Hepatocyte (in vitro differentiated cells): ENCODE data around the gene ATN1. TPM values are rescaled to one million over a fixed set of nuclear protein-coding genes. Genes with fewer than 3 reads are reported as not detected.

Experiments
- DNase-seq: peaks from one replicate; pipeline ENCODE4 v3.0.0-alpha.2; 2016; ENCODE audit warnings: low spot score
- H2AFZ ChIP-seq: fragments of 200-600 bp; sonication (generic); 2 replicates; pipeline ENCODE4 v1.6.0; 2016; ENCODE audit warnings: antibody characterized with exemption, mild to moderate bottlenecking
- H3K27ac ChIP-seq: fragments of 200-600 bp; sonication (generic); 2 replicates; pipeline ENCODE4 v1.5.1; 2016; ENCODE audit warnings: mild to moderate bottlenecking
- H3K27me3 ChIP-seq: fragments of 200-600 bp; sonication (generic); 2 replicates; pipeline ENCODE4 v1.6.1; 2016
- H3K36me3 ChIP-seq: fragments of 200-600 bp; sonication (generic); replicated peaks from 2 replicates; pipeline ENCODE4 v1.5.1; 2016; ENCODE audit warnings: low read depth; ENCODE audit not compliant: insufficient read depth
- H3K4me1 ChIP-seq: fragments of 200-600 bp; sonication (generic); 2 replicates; pipeline ENCODE4 v1.5.1; 2016; ENCODE audit warnings: mild to moderate bottlenecking, moderate library complexity; ENCODE audit not compliant: insufficient read depth
- H3K4me2 ChIP-seq: fragments of 200-600 bp; sonication (generic); 2 replicates; pipeline ENCODE4 v1.6.0; 2016
- H3K4me3 ChIP-seq: fragments of 200-600 bp; sonication (generic); 2 replicates; pipeline ENCODE4 v1.5.1; 2016; ENCODE audit warnings: mild to moderate bottlenecking
- H3K79me2 ChIP-seq: fragments of 200-600 bp; sonication (generic); 2 replicates; pipeline ENCODE4 v1.6.0; 2017; ENCODE audit warnings: mild to moderate bottlenecking
- H3K9me2 ChIP-seq: fragments of 200-600 bp; sonication (generic); replicated peaks from 2 replicates; pipeline ENCODE4 v1.6.0; 2017; ENCODE audit warnings: mild to moderate bottlenecking; ENCODE audit not compliant: insufficient read depth
- H3K9me3 ChIP-seq: fragments of 200-600 bp; sonication (generic); 2 replicates; pipeline ENCODE4 v1.5.1; 2016; ENCODE audit warnings: low read depth, mild to moderate bottlenecking
- H4K20me1 ChIP-seq: fragments of 200-600 bp; sonication (generic); 2 replicates; pipeline ENCODE4 v1.6.0; 2016; ENCODE audit warnings: mild to moderate bottlenecking; ENCODE audit not compliant: insufficient read depth, poor library complexity, severe bottlenecking
- CTCF ChIP-seq: fragments of 200-600 bp; sonication (generic); IDR thresholded peaks from 2 replicates; pipeline ENCODE4 v1.5.1; 2016; ENCODE audit warnings: antibody characterized with exemption, mild to moderate bottlenecking; ENCODE audit not compliant: poor library complexity
- EZH2 ChIP-seq: fragments of 200-600 bp; sonication (generic); IDR thresholded peaks from 2 replicates; pipeline ENCODE4 v1.6.1; 2016; ENCODE audit warnings: antibody characterized with exemption, mild to moderate bottlenecking, borderline replicate concordance
- EZH2phosphoT487 ChIP-seq: fragments of 200-600 bp; sonication (generic); IDR thresholded peaks from one replicate; pipeline ENCODE4 v1.6.1; 2018; ENCODE audit warnings: antibody characterized with exemption, mild to moderate bottlenecking, low read depth, moderate library complexity; ENCODE audit not compliant: unreplicated experiment, severe bottlenecking
- WGBS: methylation state at CpG from one replicate; pipeline ENCODE4 v1.1.6; 2016; ENCODE audit warnings: low lambda C conversion rate; ENCODE audit errors: missing lambda C conversion rate; 5-methylcytosine and 5-hydroxymethylcytosine counted together
- polyA plus RNA-seq: library from polyadenylated mRNA; unstranded; fragments of >200 nt; fragmentation: Nextera tagmentation; extraction: Ambion mirVana; gene quantifications from 2 replicates; pipeline ENCODE4 v1.2.1, GENCODE V29; 2016
- total RNA-seq: library from RNA; depleted of rRNA; stranded (reverse); fragments of >200 nt; gene quantifications from 2 replicates; pipeline ENCODE4 v1.2.3, GENCODE V29; 2014

Gene ATN1
- total and polyA plus RNA-seq, 2 experiments from 2014 or later = 15.8 to 32.7 TPM

GRCh38 chr12:6921996-6922946, 5.5 kb upstream of the ATN1 start:
- Histone ChIP-seq H3K4me3 (no peak overlapping the region), H3K36me3 (no peaks in the 10 kb centered on the region), H3K79me2 (peaks cover 8% of the 10 kb centered on the region), H3K4me1 (peaks cover 28% of the 10 kb centered on the region), H4K20me1 (no peaks in the 10 kb centered on the region), H3K27me3 (no peaks in the 10 kb centered on the region), H3K9me3 (no peaks in the 10 kb centered on the region), H3K9me2 (no peaks in the 10 kb centered on the region), H2AFZ (no peak overlapping the region), H3K4me2 (no peak overlapping the region), H3K27ac (no peak overlapping the region)
- DNase-seq = no peak
- TF ChIP-seq EZH2phosphoT487 = no peak
- TF ChIP-seq CTCF = no peak
- no peak for TF ChIP-seq EZH2
- 82% methylated on average over 9 of the region's 9 CpGs for WGBS

GRCh38 chr12:6923003-6923732, 4.6 kb upstream of the ATN1 start:
- no peaks in the 10 kb centered on the region for H3K9me3 ChIP-seq
- peaks cover 28% of the 10 kb centered on the region for H3K4me1 ChIP-seq
- H3K27me3 ChIP-seq = no peaks in the 10 kb centered on the region
- TF ChIP-seq EZH2 (no peak), EZH2phosphoT487 (no peak), CTCF (no peak)
- peaks cover 13% of the 10 kb centered on the region for H3K79me2 ChIP-seq
- no peak overlapping the region for H3K4me2 ChIP-seq
- H3K9me2 ChIP-seq = no peaks in the 10 kb centered on the region
- no peak overlapping the region for H3K4me3 ChIP-seq
- 89% methylated on average over 10 of the region's 10 CpGs for WGBS
- no peaks in the 10 kb centered on the region for H4K20me1 ChIP-seq
- no peak overlapping the region for H2AFZ ChIP-seq
- H3K36me3 ChIP-seq = no peaks in the 10 kb centered on the region
- H3K27ac ChIP-seq = no peak overlapping the region
- no peak for DNase-seq

DNA sequence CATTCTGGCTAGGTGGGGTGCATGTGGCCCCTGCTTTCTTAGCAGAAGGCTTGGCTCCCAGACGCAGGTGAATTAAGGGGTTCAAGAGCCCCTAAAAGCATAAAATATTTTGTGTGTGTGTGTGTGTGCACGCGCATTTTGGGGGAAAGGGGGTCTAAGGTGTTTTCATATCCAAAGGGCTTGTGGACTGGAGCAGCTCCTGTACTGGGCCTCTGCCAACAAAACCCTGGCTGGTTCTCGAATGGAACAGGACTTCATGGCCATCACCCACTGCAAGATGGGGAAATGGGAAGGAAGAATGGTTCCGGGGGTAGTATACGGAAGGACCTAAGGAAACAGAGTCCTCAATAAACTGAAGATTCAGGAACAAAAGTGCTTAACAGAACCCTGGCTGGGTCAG, 3.9 kb upstream of the ATN1 start:
- Histone ChIP-seq H3K79me2 (peaks cover 19% of the 10 kb centered on the region), H3K9me2 (no peaks in the 10 kb centered on the region), H3K27me3 (no peaks in the 10 kb centered on the region), H3K4me2 (no peak overlapping the region), H3K4me3 (no peak overlapping the region), H3K27ac (no peak overlapping the region), H4K20me1 (peaks cover 2% of the 10 kb centered on the region), H2AFZ (no peak overlapping the region), H3K36me3 (no peaks in the 10 kb centered on the region), H3K9me3 (no peaks in the 10 kb centered on the region), H3K4me1 (peaks cover 28% of the 10 kb centered on the region)
- TF ChIP-seq EZH2 = no peak
- TF ChIP-seq EZH2phosphoT487 = no peak
- TF ChIP-seq CTCF = no peak
- WGBS = 79% methylated on average over 6 of the region's 6 CpGs
- DNase-seq = no peak
